Prostate gland (tissue), 2 donors: ENCODE results near the gene TSKS. TPM values are rescaled to one million over a fixed set of nuclear protein-coding genes. Genes with fewer than 3 reads are reported as not detected.

Experiments
- DNase-seq: peaks from one replicate; pipeline ENCODE4 v3.0.0-alpha.2; 2019; ENCODE audit warnings: low spot score
- H3K27ac ChIP-seq, 2 donors: fragments of 200-600 bp; sonication (generic); 2 replicates each; pipeline ENCODE4 v1.5.1; 2017 to 2019
- H3K27me3 ChIP-seq: fragments of 200-600 bp; sonication (generic); replicated peaks from 2 replicates; pipeline ENCODE4 v1.5.1; 2019; ENCODE audit not compliant: insufficient read depth
- H3K36me3 ChIP-seq, 2 donors: fragments of 200-600 bp; sonication (generic); 1 replicate in 1 of 2; 2 replicates in 1 of 2; pipeline versions ENCODE4 v1.5.1 to v1.8.1; 2017 to 2019
- H3K4me1 ChIP-seq: fragments of 200-600 bp; sonication (generic); replicated peaks from 2 replicates; pipeline ENCODE4 v1.5.1; 2019
- H3K4me3 ChIP-seq, 2 donors: fragments of 200-600 bp; sonication (generic); 2 replicates each; pipeline ENCODE4 v1.5.1; 2017 to 2019
- H3K9me3 ChIP-seq: fragments of 200-600 bp; sonication (generic); 2 replicates; pipeline ENCODE4 v1.5.1; 2017
- POLR2A ChIP-seq: fragments of 450-650 bp; IDR thresholded peaks from one replicate; pipeline ENCODE4 v1.6.1; 2016; ENCODE audit warnings: antibody characterized with exemption, mild to moderate bottlenecking
- POLR2AphosphoS5 ChIP-seq: sonication (generic); formaldehyde crosslinking; IDR thresholded peaks from one replicate; pipeline ENCODE4 v1.6.1; 2017; ENCODE audit warnings: antibody characterized with exemption
- WGBS: methylation state at CpG from one replicate; pipeline ENCODE4 v1.1.5; 2018; 5-methylcytosine and 5-hydroxymethylcytosine counted together
- intact Hi-C: fragments of 100-400 bp; cut with DNase I; formaldehyde crosslinking; loops from one replicate; pipeline ENCODE4 v1.14.2; 2022
- total RNA-seq, 2 donors: library from RNA; depleted of rRNA; stranded (reverse); fragments of >200 nt; gene quantifications; one replicate each; pipeline ENCODE4 v1.1.0, GENCODE V29; 2016
- TF ChIP-seq, protein P1 (sequence below), 4 experiments: fragments of 200-600 bp in 2 of 4; fragments of 450-650 bp in 2 of 4; sonication (generic) in 2 of 4; IDR thresholded peaks; 1 replicate in 3 of 4; 2 replicates in 1 of 4; pipeline ENCODE4 v1.5.1; 2016 to 2019; ENCODE audit warnings: antibody characterized with exemption in 4 of 4, mild to moderate bottlenecking in 2 of 4, moderate library complexity in 2 of 4

Gene TSKS
- total RNA-seq, 2 donors from 2014 or later: 10.6 TPM; not detected in 1

DNA sequence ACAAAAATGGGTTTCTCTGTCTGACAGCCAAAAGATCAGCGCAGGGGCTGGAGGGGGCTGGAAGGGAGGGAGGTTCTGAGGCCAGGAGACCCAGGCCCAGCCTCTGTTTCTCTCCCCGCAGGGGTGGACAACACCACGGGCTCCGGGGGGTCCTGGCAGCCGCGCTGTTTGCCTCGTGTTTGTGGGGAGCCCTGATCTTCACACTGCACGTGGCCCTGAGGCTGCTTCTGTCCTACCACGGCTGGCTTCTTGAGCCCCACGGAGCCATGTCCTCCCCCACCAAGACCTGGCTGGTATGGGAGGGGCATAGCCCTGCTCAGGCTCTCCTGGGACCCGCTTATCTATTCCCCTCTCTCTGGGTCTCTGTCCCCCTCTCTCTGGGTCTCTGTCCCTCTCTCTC is 62.5 kb downstream of the TSKS start:
- H3K27me3 ChIP-seq: no peaks in the 10 kb centered on the region
- no peaks in the 10 kb centered on the region for H3K4me1 ChIP-seq
- 75% methylated on average over 11 of the region's 11 CpGs for WGBS
- no peaks in the 10 kb centered on the region for H3K9me3 ChIP-seq
- no peak overlapping the region for H3K27ac ChIP-seq
- TF ChIP-seq POLR2A (no peak), POLR2AphosphoS5 (no peak)
- TF ChIP-seq, protein P1, sequence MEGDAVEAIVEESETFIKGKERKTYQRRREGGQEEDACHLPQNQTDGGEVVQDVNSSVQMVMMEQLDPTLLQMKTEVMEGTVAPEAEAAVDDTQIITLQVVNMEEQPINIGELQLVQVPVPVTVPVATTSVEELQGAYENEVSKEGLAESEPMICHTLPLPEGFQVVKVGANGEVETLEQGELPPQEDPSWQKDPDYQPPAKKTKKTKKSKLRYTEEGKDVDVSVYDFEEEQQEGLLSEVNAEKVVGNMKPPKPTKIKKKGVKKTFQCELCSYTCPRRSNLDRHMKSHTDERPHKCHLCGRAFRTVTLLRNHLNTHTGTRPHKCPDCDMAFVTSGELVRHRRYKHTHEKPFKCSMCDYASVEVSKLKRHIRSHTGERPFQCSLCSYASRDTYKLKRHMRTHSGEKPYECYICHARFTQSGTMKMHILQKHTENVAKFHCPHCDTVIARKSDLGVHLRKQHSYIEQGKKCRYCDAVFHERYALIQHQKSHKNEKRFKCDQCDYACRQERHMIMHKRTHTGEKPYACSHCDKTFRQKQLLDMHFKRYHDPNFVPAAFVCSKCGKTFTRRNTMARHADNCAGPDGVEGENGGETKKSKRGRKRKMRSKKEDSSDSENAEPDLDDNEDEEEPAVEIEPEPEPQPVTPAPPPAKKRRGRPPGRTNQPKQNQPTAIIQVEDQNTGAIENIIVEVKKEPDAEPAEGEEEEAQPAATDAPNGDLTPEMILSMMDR (IDR thresholded peaks at IDR 0.05): no peak
- intact Hi-C loops: no loop called here
- H3K36me3 ChIP-seq: no peaks in the 10 kb centered on the region
- H3K4me3 ChIP-seq: no peak overlapping the region
- DNase-seq: no peak

DNA sequence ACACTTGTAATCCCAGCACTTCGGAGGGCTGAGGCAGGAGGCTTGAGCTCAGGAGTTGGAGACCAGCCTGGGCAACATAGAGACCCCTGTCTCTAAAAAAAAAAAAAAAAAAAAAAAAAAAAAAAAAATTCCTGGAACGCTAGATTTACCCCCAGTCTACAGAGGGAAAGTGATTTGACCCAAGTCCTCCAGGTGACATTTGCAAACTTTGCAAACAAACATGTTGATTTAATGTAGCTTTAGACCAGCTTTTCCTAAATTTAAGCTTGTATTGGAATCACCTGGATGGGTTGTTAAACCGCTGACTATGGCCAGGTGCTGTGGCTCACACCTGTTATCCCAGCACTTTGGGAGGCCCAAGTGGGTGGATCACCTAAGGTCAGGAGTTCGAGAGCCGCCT is 63.7 kb downstream of the TSKS start:
- intact Hi-C loops: no loop called here
- Histone ChIP-seq H3K27ac (no peak overlapping the region), H3K4me3 (no peak overlapping the region), H3K4me1 (no peaks in the 10 kb centered on the region), H3K36me3 (no peaks in the 10 kb centered on the region), H3K9me3 (no peaks in the 10 kb centered on the region), H3K27me3 (no peaks in the 10 kb centered on the region)
- DNase-seq: no peak
- 89% methylated on average over 5 of the region's 5 CpGs for WGBS
- no peak for TF ChIP-seq POLR2A
- no peak for TF ChIP-seq POLR2AphosphoS5
- TF ChIP-seq, protein P1 (IDR thresholded peaks at IDR 0.05): no peak

DNA sequence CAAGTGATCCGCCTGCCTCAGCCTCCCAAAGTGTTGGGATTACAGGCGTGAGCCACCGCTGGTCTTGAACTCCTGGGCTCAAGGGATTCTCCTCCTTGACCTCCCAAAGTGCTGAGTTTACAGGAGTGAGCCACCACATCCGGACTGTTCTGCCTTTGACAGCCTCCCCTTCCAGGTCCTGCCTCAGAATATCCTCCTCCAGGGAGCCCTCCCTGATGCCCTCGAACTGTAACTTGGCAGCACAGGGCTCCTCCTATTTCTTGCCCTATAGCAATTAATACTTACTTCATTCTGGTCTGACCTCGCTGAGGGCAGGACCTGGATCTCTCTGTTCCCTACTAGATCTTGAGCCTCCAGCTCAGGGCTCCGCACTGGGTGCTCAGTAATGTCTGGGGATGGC is 66.2 kb downstream of the TSKS start:
- Histone ChIP-seq H3K36me3 (no peaks in the 10 kb centered on the region), H3K4me1 (no peaks in the 10 kb centered on the region), H3K27ac (no peak overlapping the region), H3K9me3 (no peaks in the 10 kb centered on the region), H3K27me3 (no peaks in the 10 kb centered on the region), H3K4me3 (no peak overlapping the region)
- 98% methylated on average over 7 of the region's 7 CpGs for WGBS
- DNase-seq: no peak
- TF ChIP-seq POLR2AphosphoS5 (no peak), POLR2A (no peak)
- TF ChIP-seq, protein P1 (IDR thresholded peaks at IDR 0.05): no peak
- intact Hi-C loops: no loop called here

DNA sequence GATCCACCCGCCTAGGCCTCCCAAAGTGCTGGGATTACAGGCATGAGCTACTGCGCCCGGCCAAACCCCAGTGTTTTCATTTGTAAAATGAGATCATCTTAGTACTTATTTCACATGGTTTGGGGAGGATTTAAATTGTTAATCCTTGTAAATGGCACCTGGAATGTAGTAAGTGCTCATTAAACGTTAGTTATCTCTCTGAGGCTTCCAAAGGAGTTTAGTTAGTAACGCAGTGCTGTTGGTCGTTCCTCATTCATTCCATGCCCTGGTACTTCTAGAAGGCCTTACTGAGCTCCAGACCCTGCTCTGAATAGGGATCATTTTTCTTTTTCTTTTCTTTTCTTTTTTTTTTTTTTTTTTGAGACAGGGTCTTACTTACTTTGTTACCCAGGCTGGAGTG is 67.0 kb downstream of the TSKS start:
- no peak overlapping the region for H3K27ac ChIP-seq
- intact Hi-C loops: no loop called here
- no peaks in the 10 kb centered on the region for H3K9me3 ChIP-seq
- no peak for TF ChIP-seq POLR2AphosphoS5
- no peak for TF ChIP-seq POLR2A
- TF ChIP-seq, protein P1 (IDR thresholded peaks at IDR 0.05): no peak
- DNase-seq: no peak
- no peak overlapping the region for H3K4me3 ChIP-seq
- WGBS: 85% methylated on average over 6 of the region's 6 CpGs
- H3K4me1 ChIP-seq: no peaks in the 10 kb centered on the region
- no peaks in the 10 kb centered on the region for H3K27me3 ChIP-seq
- no peaks in the 10 kb centered on the region for H3K36me3 ChIP-seq

GRCh38 chr19:49692147-49692506 is 71.0 kb downstream of the TSKS start:
- Histone ChIP-seq H3K36me3 (peaks cover 0 to 2% of the 10 kb centered on the region in 2 donors), H3K4me1 (no peaks in the 10 kb centered on the region), H3K9me3 (no peaks in the 10 kb centered on the region), H3K4me3 (no peak overlapping the region), H3K27ac (no peak overlapping the region), H3K27me3 (no peaks in the 10 kb centered on the region)
- WGBS: 77% methylated on average over 16 of the region's 16 CpGs
- no peak for DNase-seq
- intact Hi-C loops: loop anchor here (5.0 kb wide), 1 partner anchor 75 kb away; the partner anchor contains the start of gene AP2A1
- TF ChIP-seq, protein P1 (IDR thresholded peaks at IDR 0.05): no peak
- TF ChIP-seq POLR2A: no peak
- no peak for TF ChIP-seq POLR2AphosphoS5
